IMR-90 (cell line): ENCODE data around the gene CFAP221. TPM values are rescaled to one million over a fixed set of nuclear protein-coding genes. Genes with fewer than 3 reads are reported as not detected.

Experiments used
- ATAC-seq: fragments of 200-7000 bp; cut with Tn5 transposase; 2 replicates; pipeline ENCODE4 v1.9.1; 2020; ENCODE audit warnings: low read depth, mild to moderate bottlenecking, moderate library complexity
- BruUV-seq: library from RNA; stranded (reverse); fragments of 400-500 nt; replicated peaks from 2 replicates; lab custom pipeline; 2021; lab: Mats Ljungman, UMichigan
- CTCF ChIA-PET: fragments of 300-600 bp; formaldehyde crosslinking; extraction: SDS; loops from one replicate; lab custom pipeline; 2021; ENCODE audit warnings: antibody characterized with exemption; lab: Yijun Ruan, JAX
- POLR2A ChIA-PET: fragments of 300-600 bp; sonication (Branson Sonifier 250); formaldehyde crosslinking; loops from one replicate; lab custom pipeline; 2022; ENCODE audit warnings: antibody characterized with exemption; ENCODE audit not compliant: unreplicated experiment; lab: Charles Lee
- DNase-seq: peaks from one replicate; pipeline ENCODE4 v3.0.0; 2013
- H2AFZ ChIP-seq: replicated peaks from 2 replicates; pipeline ENCODE3; 2013; ENCODE audit warnings: low read length, mild to moderate bottlenecking; ENCODE audit not compliant: poor library complexity
- H2AK5ac ChIP-seq: 2 replicates; pipeline ENCODE4 v1.6.1; 2013; ENCODE audit warnings: low read depth, low read length, inconsistent platforms
- H2AK9ac ChIP-seq: replicated peaks from 2 replicates; pipeline ENCODE3; 2013; ENCODE audit warnings: mild to moderate bottlenecking, low read depth, low read length, moderate library complexity; ENCODE audit not compliant: poor library complexity
- H2BK120ac ChIP-seq: 2 replicates; pipeline ENCODE4 v1.6.1; 2013; ENCODE audit warnings: low read depth, low read length, inconsistent platforms
- H2BK15ac ChIP-seq: 3 replicates; pipeline ENCODE4 v1.6.1; 2013; ENCODE audit warnings: low read depth, low read length, inconsistent platforms
- H2BK20ac ChIP-seq: 2 replicates; pipeline ENCODE4 v1.6.1; 2013; ENCODE audit warnings: low read depth, mild to moderate bottlenecking, inconsistent platforms, low read length, moderate library complexity
- H2BK5ac ChIP-seq: 2 replicates; pipeline ENCODE4 v1.6.1; 2013; ENCODE audit warnings: mild to moderate bottlenecking, low read depth, low read length, inconsistent platforms; ENCODE audit not compliant: poor library complexity, severe bottlenecking
- H3K14ac ChIP-seq: replicated peaks from 2 replicates; pipeline ENCODE4 v1.6.1; 2013; ENCODE audit warnings: low read depth, low read length, inconsistent platforms
- H3K18ac ChIP-seq: 2 replicates; pipeline ENCODE4 v1.6.1; 2013; ENCODE audit warnings: low read depth, low read length, control low read depth
- H3K23ac ChIP-seq: 2 replicates; pipeline ENCODE4 v1.6.1; 2013; ENCODE audit warnings: low read depth, low read length, inconsistent platforms
- H3K27ac ChIP-seq: 2 replicates; pipeline ENCODE4 v1.5.1; 2013; ENCODE audit warnings: mild to moderate bottlenecking, control low read depth, low read length; ENCODE audit not compliant: insufficient read depth
- H3K27me3 ChIP-seq: 2 replicates; pipeline ENCODE4 v1.6.1; 2013; ENCODE audit warnings: low read length; ENCODE audit not compliant: control insufficient read depth, insufficient read depth
- H3K36me3 ChIP-seq: 2 replicates; pipeline ENCODE4 v1.6.1; 2013; ENCODE audit warnings: low read length, mixed read lengths; ENCODE audit not compliant: control insufficient read depth, insufficient read depth
- H3K4ac ChIP-seq: 2 replicates; pipeline ENCODE4 v1.6.1; 2013; ENCODE audit warnings: low read depth, low read length, inconsistent platforms
- H3K4me1 ChIP-seq: 2 replicates; pipeline ENCODE4 v1.6.1; 2013; ENCODE audit warnings: low read length, mixed read lengths; ENCODE audit not compliant: control insufficient read depth, insufficient read depth
- H3K4me2 ChIP-seq: 2 replicates; pipeline ENCODE4 v1.6.1; 2013; ENCODE audit warnings: low read depth, mild to moderate bottlenecking, control low read depth, low read length, moderate library complexity
- H3K4me3 ChIP-seq: 2 replicates; pipeline ENCODE4 v1.5.1; 2013; ENCODE audit warnings: low read depth, mild to moderate bottlenecking, control low read depth, low read length, moderate library complexity; ENCODE audit not compliant: insufficient read depth
- H3K56ac ChIP-seq: 2 replicates; pipeline ENCODE4 v1.6.1; 2013; ENCODE audit warnings: low read length, inconsistent platforms; ENCODE audit not compliant: insufficient read depth; ENCODE audit errors: extremely low read depth
- H3K79me1 ChIP-seq, 2 experiments: 2 replicates each; pipeline ENCODE4 v1.6.1; 2013; ENCODE audit warnings: low read length in 2 of 2, inconsistent platforms in 1 of 2, low read depth in 1 of 2
- H3K9ac ChIP-seq: 2 replicates; pipeline ENCODE4 v1.6.1; 2013; ENCODE audit warnings: low read depth, low read length, control low read depth
- H3K9me1 ChIP-seq: 2 replicates; pipeline ENCODE4 v1.6.1; 2013; ENCODE audit warnings: low read length, inconsistent platforms; ENCODE audit not compliant: insufficient read depth
- H3K9me3 ChIP-seq: 2 replicates; pipeline ENCODE4 v1.6.1; 2013; ENCODE audit warnings: low read length; ENCODE audit not compliant: control insufficient read depth, insufficient read depth
- H4K20me1 ChIP-seq: 2 replicates; pipeline ENCODE4 v1.6.1; 2013; ENCODE audit warnings: low read length, inconsistent platforms; ENCODE audit not compliant: insufficient read depth
- H4K5ac ChIP-seq: 2 replicates; pipeline ENCODE4 v1.6.1; 2013; ENCODE audit warnings: mild to moderate bottlenecking, low read depth, low read length, control low read depth
- H4K8ac ChIP-seq, 2 experiments: 2 replicates each; pipeline ENCODE4 v1.6.1; 2013; ENCODE audit warnings: low read depth in 2 of 2, low read length in 2 of 2, control low read depth in 1 of 2, inconsistent platforms in 1 of 2
- H4K91ac ChIP-seq: 2 replicates; pipeline ENCODE4 v1.6.1; 2013; ENCODE audit warnings: low read depth, low read length, inconsistent platforms; ENCODE audit not compliant: insufficient read depth
- CEBPB ChIP-seq: IDR thresholded peaks from 2 replicates; pipeline ENCODE4 v1.6.1; 2012; ENCODE audit warnings: low read depth, low read length, improper control_type of control experiment
- FOS ChIP-seq: fragments of 150-350 bp; IDR thresholded peaks from 2 replicates; pipeline ENCODE4 v1.6.1; 2016; ENCODE audit warnings: low read depth, low read length
- NFE2L2 ChIP-seq: fragments of 150-350 bp; IDR thresholded peaks from 2 replicates; pipeline ENCODE4 v1.6.1; 2016; ENCODE audit warnings: low read depth, mild to moderate bottlenecking, low read length
- RAD21 ChIP-seq: IDR thresholded peaks from 2 replicates; pipeline ENCODE4 v1.6.1; 2012; ENCODE audit warnings: low read length, improper control_type of control experiment
- RCOR1 ChIP-seq: IDR thresholded peaks from 2 replicates; pipeline ENCODE4 v1.6.1; 2012; ENCODE audit warnings: mild to moderate bottlenecking, low read length, improper control_type of control experiment; ENCODE audit not compliant: insufficient replicate concordance
- WGBS, 2 experiments: methylation state at CpG; one replicate each; pipeline versions ENCODE4 v1.1.5 to v1.1.7; 2013; ENCODE audit warnings: missing lambda C conversion rate in 2 of 2; ENCODE audit not compliant: insufficient read length in 1 of 2; ENCODE audit errors: extremely low coverage in 2 of 2; 5-methylcytosine and 5-hydroxymethylcytosine counted together
- dilution Hi-C: fragments of 300-500 bp; cut with HindIII; formaldehyde crosslinking; loops from one replicate; pipeline ENCODE4 v1.14.3; 2018; ENCODE audit warnings: low sequenced_read_pairs; ENCODE audit not compliant: unreplicated experiment
- in situ Hi-C: fragments of 300-500 bp; cut with MboI; formaldehyde crosslinking; loops from 3 replicates; pipeline ENCODE4 v1.14.3; 2019; ENCODE audit warnings: low sequenced_read_pairs, inconsistent platforms, mixed read lengths
- intact Hi-C: fragments of 100-400 bp; cut with micrococcal nuclease; formaldehyde crosslinking; loops from 2 replicates; pipeline ENCODE4 v1.10.0; 2022
- polyA plus RNA-seq, 3 experiments: library from polyadenylated mRNA; depleted of rRNA; stranded (reverse); fragments of >200 nt; gene quantifications; 2 replicates each; pipeline ENCODE4 v1.2.3, GENCODE V29; 2012; ENCODE audit warnings: low replicate concordance in 1 of 3
- total RNA-seq: library from RNA; depleted of rRNA; stranded (reverse); fragments of >200 nt; gene quantifications from 2 replicates; pipeline ENCODE4 v1.2.3, GENCODE V29; 2012
- TF ChIP-seq, protein P1 (sequence below): conservative IDR thresholded peaks from 2 replicates; pipeline ENCODE4 v1.5.1; 2012; ENCODE audit warnings: mild to moderate bottlenecking, low read depth, low read length, improper control_type of control experiment
- TF ChIP-seq, protein P2 (sequence below): fragments of 150-350 bp; IDR thresholded peaks from 2 replicates; pipeline ENCODE4 v1.6.1; 2016; ENCODE audit warnings: low read depth, mild to moderate bottlenecking, low read length, moderate library complexity, borderline replicate concordance
- TF ChIP-seq, protein P3 (sequence below): fragments of 150-350 bp; IDR thresholded peaks from 2 replicates; pipeline ENCODE4 v1.6.1; 2017; ENCODE audit warnings: mild to moderate bottlenecking, antibody characterized with exemption, low read length, low read depth

CFAP221 gene
- total and polyA plus RNA-seq, 2 of the 4 experiments (the other 2 are of a cell fraction) = not detected

DNA sequence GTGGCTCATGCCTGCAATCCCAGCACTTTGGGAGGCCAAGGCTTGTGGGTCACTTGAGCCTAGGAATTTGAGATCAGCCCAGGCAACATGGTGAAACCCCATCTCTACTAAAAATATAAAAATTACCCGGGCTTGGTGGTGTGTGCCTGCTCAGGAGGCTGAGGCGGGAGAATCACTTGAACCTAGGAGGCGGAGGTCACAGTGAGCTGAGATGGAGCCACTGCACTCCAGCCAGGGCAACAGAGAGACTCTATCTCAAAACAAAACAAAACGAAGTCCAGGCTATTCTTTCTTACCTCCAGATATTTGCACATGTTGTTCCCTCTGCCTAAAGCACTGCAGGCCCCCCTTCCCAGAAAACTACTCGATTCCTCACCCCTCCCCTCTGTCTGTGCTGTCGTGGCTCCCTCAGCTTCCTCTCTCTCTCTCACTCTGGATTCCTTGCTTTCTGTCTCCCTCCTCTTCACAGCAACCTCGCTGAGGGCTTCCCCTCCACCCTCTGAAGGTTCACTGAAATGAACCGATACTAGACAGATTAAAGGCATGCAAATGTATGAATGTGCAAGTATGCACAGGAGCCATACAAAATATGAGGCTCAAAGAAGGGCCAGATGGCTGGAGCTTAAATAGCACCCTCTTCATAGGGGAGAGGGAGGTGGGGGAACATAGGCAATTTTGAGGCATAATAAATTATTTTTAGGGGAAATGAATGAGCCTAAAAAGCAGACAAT lies 153.2 kb downstream of the CFAP221 start:
- H3K9me3 ChIP-seq = no peaks in the 10 kb centered on the region
- H3K4me1 ChIP-seq = peaks cover 6% of the 10 kb centered on the region
- TF ChIP-seq FOS (no peak), RAD21 (no peak), RCOR1 (no peak), CEBPB (no peak), NFE2L2 (no peak)
- TF ChIP-seq, protein P1, sequence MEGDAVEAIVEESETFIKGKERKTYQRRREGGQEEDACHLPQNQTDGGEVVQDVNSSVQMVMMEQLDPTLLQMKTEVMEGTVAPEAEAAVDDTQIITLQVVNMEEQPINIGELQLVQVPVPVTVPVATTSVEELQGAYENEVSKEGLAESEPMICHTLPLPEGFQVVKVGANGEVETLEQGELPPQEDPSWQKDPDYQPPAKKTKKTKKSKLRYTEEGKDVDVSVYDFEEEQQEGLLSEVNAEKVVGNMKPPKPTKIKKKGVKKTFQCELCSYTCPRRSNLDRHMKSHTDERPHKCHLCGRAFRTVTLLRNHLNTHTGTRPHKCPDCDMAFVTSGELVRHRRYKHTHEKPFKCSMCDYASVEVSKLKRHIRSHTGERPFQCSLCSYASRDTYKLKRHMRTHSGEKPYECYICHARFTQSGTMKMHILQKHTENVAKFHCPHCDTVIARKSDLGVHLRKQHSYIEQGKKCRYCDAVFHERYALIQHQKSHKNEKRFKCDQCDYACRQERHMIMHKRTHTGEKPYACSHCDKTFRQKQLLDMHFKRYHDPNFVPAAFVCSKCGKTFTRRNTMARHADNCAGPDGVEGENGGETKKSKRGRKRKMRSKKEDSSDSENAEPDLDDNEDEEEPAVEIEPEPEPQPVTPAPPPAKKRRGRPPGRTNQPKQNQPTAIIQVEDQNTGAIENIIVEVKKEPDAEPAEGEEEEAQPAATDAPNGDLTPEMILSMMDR = no peak
- TF ChIP-seq, protein P2, sequence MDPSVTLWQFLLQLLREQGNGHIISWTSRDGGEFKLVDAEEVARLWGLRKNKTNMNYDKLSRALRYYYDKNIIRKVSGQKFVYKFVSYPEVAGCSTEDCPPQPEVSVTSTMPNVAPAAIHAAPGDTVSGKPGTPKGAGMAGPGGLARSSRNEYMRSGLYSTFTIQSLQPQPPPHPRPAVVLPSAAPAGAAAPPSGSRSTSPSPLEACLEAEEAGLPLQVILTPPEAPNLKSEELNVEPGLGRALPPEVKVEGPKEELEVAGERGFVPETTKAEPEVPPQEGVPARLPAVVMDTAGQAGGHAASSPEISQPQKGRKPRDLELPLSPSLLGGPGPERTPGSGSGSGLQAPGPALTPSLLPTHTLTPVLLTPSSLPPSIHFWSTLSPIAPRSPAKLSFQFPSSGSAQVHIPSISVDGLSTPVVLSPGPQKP = no peak
- TF ChIP-seq, protein P3, sequence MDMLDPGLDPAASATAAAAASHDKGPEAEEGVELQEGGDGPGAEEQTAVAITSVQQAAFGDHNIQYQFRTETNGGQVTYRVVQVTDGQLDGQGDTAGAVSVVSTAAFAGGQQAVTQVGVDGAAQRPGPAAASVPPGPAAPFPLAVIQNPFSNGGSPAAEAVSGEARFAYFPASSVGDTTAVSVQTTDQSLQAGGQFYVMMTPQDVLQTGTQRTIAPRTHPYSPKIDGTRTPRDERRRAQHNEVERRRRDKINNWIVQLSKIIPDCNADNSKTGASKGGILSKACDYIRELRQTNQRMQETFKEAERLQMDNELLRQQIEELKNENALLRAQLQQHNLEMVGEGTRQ = no peak
- no peak overlapping the region for H2AFZ ChIP-seq
- peaks cover 34% of the 10 kb centered on the region for H3K27me3 ChIP-seq
- no peak overlapping the region for H4K8ac ChIP-seq
- H3K27ac ChIP-seq = no peak overlapping the region
- peaks cover 7% of the 10 kb centered on the region; the same call in 1 of the 2 replicates for H3K9me1 ChIP-seq
- no peak overlapping the region for H3K4me3 ChIP-seq
- no peaks in the 10 kb centered on the region for H3K36me3 ChIP-seq
- no peak overlapping the region for H3K18ac ChIP-seq
- intact Hi-C loops = no loop called here
- H3K23ac ChIP-seq = no peak overlapping the region
- H3K4ac ChIP-seq = no peak overlapping the region
- no peak overlapping the region for H3K4me2 ChIP-seq
- CTCF ChIA-PET = no interaction called here
- dilution Hi-C loops = no loop called here
- WGBS, 2 experiments = 67% methylated on average over 3 of the region's 8 CpGs; no CpG with 5 or more reads in 1 of the 2 experiments
- in situ Hi-C loops = loop anchor here (5.0 kb wide), 1 partner anchor 485 kb away; no protein-coding TSS in a partner anchor
- no peaks in the 10 kb centered on the region for H4K20me1 ChIP-seq
- H2BK15ac ChIP-seq = no peak overlapping the region
- no peak overlapping the region for H2AK5ac ChIP-seq
- ATAC-seq (no peak), DNase-seq (no peak)
- POLR2A ChIA-PET = no interaction called here
- H2BK5ac ChIP-seq = no peak overlapping the region
- no peak overlapping the region for H4K91ac ChIP-seq
- H3K56ac ChIP-seq = no peak overlapping the region
- no peak overlapping the region for H2BK20ac ChIP-seq
- H3K79me1 ChIP-seq = no peaks in the 10 kb centered on the region
- H4K5ac ChIP-seq = no peak overlapping the region
- no peak overlapping the region for H2BK120ac ChIP-seq
- H2AK9ac ChIP-seq = no peak overlapping the region
- H3K14ac ChIP-seq = no peak overlapping the region
- no TSS peak for BruUV-seq
- no peak overlapping the region for H3K9ac ChIP-seq
